DMS 273 (cell line): ENCODE results near the gene ZC3H7A.

Experiments used
- DNase-seq: peaks from one replicate; lab custom pipeline; 2025; ENCODE audit not compliant: unreplicated experiment; lab: John Stamatoyannopoulos, UW

ZC3H7A gene

GRCh38 chr16:11737713-11738112 lies 59.3 kb downstream of the ZC3H7A start:
- no peak for DNase-seq

DNA sequence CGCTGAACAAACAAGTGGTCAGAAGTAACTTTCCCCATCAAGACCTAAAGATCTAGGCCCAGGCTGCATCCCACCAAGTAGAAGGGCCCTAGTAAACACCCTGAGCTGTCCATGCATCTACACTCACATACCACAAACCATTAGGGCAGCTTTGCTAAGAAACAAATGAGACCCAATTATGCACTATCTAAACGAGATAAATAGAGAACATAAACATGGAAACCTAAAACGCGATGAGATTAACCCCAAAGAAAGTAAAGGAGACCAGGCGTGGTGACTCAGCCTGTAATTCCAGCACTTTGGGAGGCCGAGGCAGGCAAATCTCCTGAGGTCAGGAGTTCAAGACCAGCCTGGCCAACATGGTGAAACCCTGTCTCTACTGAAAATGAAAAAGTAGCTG lies 60.2 kb downstream of the ZC3H7A start:
- DNase-seq = no peak

GRCh38 chr16:11735787-11736186 lies 61.3 kb downstream of the ZC3H7A start:
- DNase-seq = no peak

DNA sequence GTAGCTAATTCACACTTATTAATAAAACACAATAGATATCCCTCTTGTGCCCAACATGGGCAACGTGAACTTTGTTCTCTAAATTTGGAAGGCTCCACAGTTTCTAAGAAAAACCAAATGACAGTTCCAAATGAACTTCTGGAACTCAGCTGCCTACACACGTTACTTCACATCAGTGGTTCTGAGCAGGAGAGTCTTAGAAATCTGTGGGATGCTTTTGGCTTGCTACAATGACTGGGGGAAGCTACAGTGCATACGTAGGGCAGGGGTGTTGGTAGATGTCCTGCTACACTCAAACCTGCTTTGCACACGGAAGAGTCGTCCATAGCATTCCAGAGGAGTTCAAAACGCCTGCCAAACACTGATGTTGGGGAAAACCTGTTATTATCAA lies 62.4 kb downstream of the ZC3H7A start:
- no peak for DNase-seq

DNA sequence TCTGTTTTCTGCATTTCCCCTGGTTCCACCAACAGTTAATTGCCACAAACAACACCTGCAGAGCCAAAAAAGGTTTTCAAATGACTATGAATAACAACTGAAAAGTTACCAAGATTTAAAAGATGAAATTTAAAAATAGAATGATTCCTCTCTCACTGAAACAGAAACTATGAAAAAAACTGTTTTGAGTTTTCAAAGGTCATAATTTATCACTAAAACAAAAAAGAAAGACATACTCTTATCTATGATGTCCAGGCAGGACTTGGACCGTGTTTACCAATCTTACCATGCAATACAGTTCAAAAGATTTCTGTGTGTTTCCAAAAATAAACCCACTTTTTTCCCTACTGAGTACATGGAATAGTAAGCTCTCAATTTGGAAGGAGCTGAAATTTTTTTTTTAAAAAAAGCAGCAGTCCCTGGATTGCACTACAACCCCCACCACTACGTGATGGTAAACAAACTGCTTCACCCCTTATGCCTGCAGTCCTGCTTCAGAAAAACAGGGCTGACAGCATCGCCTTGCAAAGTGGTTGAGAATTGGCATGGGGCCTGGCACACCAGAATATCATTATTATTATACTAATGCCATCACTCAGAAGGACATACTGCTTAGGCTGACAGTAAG lies 62.9 kb downstream of the ZC3H7A start:
- peak; percentile 19 for DNase-seq

DNA sequence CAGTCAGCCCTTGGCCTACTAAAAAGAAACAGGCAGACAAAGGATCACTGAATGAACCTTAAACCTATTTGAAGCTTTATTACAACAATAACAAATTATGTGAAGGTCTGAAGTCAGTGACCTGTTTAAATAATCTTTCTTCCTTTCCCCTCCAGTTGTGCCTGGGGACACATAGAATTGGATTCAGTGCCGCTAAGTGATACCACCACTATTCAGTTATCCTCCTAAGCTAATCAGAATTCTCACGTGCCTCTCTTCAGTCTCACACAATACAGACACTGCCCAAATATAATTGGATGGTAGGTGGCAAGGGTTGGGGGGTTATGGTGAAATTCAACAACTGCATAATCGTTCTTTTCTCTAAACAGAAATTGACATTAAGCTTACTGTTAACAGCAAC lies 65.8 kb downstream of the ZC3H7A start:
- no peak for DNase-seq

- DNase-seq = no peak
Measured at GRCh38 chr16:11729787-11730186, 67.3 kb downstream of the ZC3H7A start.

- no peak for DNase-seq
Measured at GRCh38 chr16:11727796-11728543, 69.1 kb downstream of the ZC3H7A start.

GRCh38 chr16:11726008-11726407 lies 71.0 kb downstream of the ZC3H7A start:
- DNase-seq = no peak

GRCh38 chr16:11725457-11725856 lies 71.6 kb downstream of the ZC3H7A start:
- no peak for DNase-seq

DNA sequence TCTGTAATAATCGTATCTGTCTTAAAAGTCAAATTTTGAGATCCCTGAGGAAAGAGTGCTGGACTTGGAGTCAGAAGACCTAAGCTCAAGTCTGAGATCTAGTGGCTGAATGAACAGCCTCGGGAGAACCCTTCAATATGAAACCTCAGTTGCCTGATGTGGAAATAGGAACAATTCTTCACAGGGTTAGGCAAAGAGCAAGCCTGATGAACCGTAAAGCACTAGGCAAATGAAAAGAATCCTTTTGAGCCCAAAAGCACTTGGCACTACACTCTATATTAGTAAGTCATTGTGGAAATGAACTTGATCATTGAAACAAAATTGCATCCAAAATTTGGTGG lies 74.6 kb downstream of the ZC3H7A start:
- no peak for DNase-seq

DNA sequence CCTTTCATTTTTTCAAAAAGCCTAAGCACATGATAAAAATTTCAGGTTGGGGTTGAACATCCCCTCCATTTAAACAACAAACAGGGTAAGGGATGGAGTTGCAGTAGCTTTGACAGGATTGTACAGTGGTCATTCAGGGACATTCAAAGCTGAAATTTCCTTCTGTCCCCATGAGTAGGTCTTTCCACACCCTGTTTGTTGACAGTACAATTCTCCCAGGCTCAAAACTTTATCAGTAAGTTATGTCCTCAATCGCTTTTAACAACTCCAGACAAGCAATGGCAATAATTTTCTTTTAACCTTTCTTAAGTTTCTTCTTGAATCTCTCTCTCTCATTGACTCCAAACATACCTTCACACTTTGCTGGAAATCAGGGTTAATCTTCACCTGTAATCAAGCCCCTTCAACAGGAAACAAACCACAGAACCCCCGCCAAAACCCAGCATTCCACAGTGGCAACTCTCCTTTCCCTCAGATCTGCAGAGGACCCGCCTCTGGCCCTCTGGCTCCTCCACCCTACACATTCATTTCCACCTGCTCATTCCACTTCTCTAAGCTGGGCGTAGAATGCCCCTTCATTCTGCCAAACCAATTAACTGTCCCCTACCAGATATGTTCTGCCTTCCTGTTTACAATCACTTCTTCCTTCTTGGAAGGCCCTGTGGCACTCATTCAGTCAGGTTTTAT lies 75.1 kb downstream of the ZC3H7A start:
- no peak for DNase-seq

- DNase-seq = no peak
Measured at GRCh38 chr16:11719762-11720161, 77.3 kb downstream of the ZC3H7A start.

GRCh38 chr16:11719171-11719570 lies 77.9 kb downstream of the ZC3H7A start:
- DNase-seq = no peak

- no peak for DNase-seq
Measured at GRCh38 chr16:11717811-11718210, 79.2 kb downstream of the ZC3H7A start.

DNA sequence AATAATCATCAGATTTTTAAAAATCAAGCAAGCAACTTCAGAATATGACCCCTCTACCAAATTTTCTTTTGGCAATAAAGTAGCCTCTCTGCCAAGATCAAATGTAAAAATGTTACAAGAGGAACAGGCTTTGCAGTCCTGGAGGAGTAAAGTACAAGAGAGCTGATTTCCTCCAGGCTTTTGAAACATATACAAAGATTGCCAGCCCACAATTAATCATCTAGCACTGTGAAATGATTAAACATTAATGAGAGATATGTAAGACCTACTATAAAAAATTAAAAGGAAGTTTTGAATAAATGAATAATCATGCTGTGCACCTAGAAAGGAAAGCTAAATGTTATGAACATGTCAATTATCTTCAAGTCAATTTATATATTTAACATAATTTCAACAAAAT lies 80.7 kb downstream of the ZC3H7A start:
- DNase-seq = no peak

GRCh38 chr16:11715246-11715947 lies 81.7 kb downstream of the ZC3H7A start:
- DNase-seq = no peak

GRCh38 chr16:11712122-11712521 lies 84.9 kb downstream of the ZC3H7A start:
- no peak for DNase-seq

DNA sequence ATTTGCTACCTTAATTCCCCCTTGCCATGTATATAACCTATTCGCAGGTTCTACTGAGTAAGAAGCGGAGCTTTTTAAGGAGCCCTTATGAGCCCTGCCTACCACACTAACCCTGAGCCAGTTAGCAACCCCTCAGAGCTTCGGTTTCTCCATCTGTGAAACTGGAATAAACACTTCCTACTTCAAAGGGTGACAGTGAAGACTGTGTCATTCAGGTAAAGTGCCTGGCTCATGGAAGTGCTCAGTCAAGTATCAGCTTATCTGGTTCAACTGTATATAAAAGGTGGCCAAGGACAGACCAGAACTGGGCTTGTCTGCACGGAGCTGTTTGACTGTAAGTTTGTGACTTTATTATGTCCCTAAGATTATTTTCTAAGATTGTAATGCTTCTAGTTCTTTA lies 85.4 kb downstream of the ZC3H7A start:
- DNase-seq = no peak

- DNase-seq = no peak
Measured at GRCh38 chr16:11708421-11708820, 88.6 kb downstream of the ZC3H7A start.

DNA sequence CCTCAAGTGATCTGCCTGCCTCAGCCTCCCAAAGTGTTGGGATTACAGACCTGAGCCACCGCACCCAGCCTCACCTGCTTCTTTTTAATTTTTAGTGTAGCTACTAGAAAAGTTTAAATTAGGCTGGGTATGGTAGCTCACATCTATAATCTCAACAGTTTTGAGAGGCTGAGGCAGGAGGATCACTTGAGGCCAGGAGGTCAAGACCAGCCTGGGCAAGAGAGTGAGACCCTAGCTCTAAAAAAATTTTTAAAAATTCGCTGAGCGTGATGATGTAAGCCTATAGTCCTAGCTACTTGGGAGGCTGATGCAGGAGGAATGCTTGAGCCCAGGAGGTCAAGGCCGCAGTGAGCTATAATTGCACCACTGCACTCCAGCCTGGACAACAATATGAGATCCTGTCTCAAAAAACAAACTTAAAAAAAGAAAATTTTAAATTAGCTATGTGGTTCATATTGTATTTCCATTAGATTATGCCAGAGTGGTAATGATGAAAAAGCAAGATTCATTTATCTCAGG lies 89.3 kb downstream of the ZC3H7A start:
- no peak for DNase-seq
